HTR-8/SVneo (cell line): ENCODE results near the gene TSC1.

ENCODE experiments used
- DNase-seq: peaks from one replicate; pipeline ENCODE4 v3.0.0; 2011; ENCODE audit warnings: low spot score, mixed read lengths; ENCODE audit not compliant: insufficient read length
- FAIRE-seq: peaks from 2 replicates; lab custom pipeline; 2011; peaks lifted over from hg19 to GRCh38; lab: Jason Lieb, UNC

Gene TSC1

DNA sequence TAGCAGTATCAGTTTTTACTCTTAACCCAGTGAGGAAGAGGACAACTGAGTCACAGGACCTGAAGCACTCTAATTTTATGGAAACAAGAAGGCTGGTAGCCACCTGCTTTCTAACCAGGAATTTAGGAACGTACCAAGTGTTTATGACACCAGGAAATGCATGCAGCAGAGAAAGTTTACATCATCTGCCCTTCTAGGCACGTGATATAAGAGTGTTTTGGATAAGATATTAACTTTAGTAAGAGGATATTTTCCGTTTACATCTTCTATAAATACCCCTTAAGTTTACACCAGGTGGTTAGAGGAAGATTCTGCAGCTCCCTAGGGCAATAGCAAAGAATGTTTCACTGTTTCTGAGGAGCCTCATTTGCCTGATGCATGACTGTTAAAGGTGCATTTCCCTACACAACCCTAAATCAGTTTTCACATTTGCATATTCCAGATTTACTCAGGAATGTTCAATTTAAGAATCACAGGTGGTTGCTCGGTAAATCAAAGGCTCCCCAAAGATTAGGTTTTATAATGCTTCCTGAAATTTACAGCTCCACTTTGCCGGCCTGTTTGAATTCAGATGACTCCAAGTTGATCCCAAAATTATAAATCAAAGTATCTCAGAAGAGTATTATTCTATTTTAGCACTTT, 1.8 kb downstream of the TSC1 start:
- FAIRE-seq (no peak), DNase-seq (no peak)

DNA sequence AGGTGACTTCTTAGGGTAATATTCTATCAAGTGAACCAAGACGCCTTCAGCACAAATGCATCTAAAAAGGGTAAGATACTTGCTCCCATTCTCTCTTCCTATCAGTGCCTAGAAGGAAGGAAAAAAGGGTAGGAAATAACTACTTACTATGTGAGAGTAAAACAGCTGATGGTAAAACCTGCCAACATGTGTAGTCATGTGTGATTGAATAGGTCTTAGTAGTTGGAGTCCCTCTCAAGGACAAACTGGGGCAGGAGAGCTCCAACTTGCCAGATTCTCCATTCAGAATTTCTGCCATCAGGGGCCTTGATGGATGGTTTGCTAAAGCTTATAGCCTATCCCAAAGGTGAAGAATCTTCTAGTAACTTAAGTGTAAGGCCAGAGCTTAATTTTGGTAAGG, 5.2 kb downstream of the TSC1 start:
- DNase-seq (no peak), FAIRE-seq (no peak)

DNA sequence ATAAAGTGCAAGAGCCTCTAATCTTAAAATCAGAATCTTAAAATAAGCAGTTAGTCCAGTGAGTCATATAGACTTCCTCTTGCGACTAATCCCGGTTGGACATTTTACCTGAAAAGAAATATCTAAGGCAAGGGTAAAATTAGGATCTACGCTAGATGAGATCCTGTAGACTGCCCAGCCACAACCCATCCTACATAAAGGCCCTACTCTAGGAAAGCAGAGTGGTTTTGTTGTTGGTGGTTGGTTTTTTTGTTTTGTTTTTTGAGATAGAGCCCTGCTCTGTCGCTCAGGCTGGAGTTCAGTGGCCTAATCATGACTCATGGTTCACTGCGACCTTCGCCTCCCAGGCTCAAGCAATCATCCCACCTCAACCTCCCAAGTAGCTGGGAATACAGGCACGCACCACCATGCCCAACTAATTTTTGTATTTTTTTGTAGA, 6.9 kb downstream of the TSC1 start:
- FAIRE-seq (no peak), DNase-seq (no peak)

GRCh38 chr9:132935026-132935425, 9.4 kb downstream of the TSC1 start:
- no peak for DNase-seq
- no peak for FAIRE-seq

- FAIRE-seq (no peak), DNase-seq (no peak)
Observed at GRCh38 chr9:132931178-132931735, 13.2 kb downstream of the TSC1 start.

GRCh38 chr9:132927704-132928103, 16.7 kb downstream of the TSC1 start:
- FAIRE-seq: no peak
- no peak for DNase-seq

DNA sequence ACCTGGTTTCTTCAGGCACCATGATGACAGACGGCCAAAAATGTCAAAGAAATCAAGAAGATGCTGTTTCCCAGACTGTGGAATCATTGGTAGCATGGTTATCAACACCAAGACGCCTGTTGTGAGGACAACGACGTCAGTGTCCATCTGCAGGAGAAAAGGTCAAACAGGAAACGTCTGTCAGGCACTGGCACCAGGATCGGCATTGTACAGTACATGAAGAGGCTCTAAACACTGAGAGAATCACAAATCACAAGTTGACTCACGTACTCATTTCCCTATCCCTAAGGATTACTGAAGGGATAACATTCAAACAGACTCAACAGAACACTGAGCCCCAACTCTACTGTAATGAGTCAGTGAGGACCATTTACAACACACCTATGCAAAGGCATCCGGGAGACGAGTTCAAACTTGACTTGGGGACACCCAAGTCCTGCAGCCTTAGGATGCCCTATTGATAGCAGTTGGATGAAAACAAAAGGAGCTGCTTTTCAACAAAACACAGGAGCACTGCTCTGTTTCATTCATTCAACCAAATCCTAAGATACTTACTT, 21.0 kb downstream of the TSC1 start:
- no peak for FAIRE-seq

GRCh38 chr9:132919614-132920268, 24.7 kb downstream of the TSC1 start:
- no peak for FAIRE-seq
- no peak for DNase-seq

More for the DNA sequence above, 21.0 kb downstream of the TSC1 start:
- no peak for DNase-seq

DNA sequence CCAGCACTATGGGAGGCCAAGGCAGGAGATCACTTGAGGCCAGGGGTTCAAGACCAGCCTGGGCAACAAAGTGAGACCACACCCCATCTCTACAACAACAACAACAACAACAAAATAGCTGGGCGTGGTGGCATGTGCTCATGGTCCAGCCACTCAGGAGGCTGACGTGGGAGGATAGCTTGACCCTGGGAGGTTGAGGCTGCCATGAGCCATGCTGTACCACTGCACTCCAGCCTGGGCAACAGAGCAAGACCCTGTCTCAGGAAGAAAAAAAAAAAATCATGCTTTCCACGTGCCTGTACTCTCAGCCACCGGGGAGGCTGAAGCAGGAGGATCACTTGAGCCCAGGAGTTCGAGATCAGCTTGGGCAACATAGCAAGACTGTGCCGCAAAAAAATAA, 29.5 kb downstream of the TSC1 start:
- DNase-seq (no peak), FAIRE-seq (no peak)

GRCh38 chr9:132912131-132912530, 32.3 kb downstream of the TSC1 start:
- no peak for DNase-seq
- FAIRE-seq: no peak

DNA sequence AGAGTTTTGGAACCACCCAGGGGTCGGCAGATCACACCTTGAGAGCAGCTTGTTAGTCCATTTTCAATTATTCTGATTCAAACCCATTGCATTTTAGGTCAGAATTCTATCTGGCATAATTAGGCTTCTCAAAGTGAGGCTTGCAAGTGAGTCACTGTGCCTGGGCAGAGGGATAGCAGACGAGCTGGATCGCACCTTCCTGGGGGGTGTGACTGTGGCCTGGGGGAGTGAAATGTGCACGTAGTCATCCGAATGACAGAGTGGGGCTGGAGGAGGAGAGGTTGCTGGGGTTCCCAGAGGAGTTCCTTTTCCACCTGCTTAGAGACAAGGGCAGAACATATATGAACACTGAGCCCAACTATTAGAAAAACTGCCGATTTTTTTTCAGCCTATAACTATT, 34.0 kb downstream of the TSC1 start:
- FAIRE-seq (no peak), DNase-seq (no peak)

DNA sequence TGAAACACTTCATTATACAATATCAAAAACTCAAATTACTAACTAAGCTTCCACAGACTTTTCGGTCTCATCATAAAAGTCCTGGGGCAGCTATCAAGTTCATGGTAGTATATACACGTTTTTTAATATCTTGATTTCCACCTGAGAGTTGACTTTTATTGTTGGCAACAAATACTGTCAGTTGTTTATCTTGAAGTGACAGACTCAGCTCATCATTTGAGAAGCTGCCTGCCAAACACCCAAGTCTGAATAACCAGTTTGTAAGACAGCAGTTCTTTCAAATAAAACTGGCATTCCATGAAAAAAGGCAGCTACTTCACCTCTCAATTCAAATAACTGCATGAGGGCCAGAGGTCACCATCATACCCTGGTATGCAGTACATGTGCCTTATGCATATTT, 35.1 kb downstream of the TSC1 start:
- FAIRE-seq: no peak

GRCh38 chr9:132908635-132909034, 35.8 kb downstream of the TSC1 start:
- DNase-seq (no peak), FAIRE-seq (no peak)

More for the DNA sequence above, 35.1 kb downstream of the TSC1 start:
- DNase-seq: no peak

DNA sequence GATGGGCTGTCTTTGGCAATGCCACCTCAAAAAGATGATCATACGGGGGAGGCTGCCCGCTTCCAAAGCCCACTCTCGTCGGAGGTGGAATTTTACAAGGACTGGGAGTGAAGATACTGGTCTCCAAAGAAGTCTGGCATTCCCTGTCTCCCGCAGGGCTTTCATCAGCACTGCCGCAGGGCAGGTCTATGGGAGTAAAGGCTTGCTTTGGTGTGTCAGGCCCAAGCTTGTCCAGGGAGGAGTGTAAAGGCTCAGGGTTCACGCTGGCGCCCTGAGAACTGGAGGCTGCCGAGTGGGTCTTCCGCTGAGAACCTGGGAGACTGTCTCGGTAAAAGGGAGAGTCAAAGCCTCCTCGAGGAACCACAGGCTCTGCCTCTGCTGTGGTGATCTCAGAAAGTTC, 38.7 kb downstream of the TSC1 start:
- FAIRE-seq (no peak), DNase-seq (no peak)

DNA sequence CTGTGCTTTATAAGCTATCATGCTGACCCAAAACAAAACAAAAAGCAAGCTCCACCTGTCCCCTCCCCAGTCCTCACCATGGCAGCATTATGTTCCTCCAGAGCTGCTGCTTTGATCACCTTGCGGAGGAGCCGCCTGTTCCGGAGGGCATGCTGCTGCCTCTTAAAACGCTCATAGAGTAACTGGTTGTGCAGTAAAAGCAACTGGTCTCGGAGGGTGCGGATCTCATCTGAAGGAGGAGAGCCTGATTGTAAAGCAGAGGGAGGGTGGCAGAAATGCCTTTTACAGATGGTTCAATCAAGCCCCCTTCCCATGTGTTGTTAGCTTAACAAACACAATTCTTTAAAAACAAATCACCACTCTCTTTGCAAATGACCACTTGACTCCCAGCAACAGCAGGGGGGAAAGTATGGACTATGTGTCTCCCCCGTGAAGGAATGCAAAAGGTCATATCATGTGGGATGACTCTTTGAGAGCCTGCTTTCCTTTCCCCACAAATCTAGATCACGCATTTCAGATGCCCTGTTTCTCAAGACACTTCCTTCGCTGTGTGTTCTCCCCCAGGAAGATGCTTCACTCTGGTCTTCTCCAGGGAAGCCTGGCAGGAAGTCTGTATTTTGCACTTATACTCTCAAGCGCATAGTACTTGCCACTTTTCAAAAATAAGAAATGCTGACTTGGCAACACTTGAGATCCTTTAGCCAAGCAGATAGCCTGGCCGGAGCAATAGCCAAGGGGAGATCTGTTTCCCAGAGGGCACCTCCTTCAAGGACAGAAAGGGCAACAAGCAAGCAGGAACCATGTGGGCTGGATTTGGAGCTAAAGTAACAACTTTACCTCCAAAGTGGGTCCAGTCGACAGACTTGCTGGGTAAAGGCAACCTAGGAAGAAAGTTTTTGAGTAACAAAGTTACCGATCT, 40.6 kb downstream of the TSC1 start:
- FAIRE-seq (no peak), DNase-seq (no peak)

DNA sequence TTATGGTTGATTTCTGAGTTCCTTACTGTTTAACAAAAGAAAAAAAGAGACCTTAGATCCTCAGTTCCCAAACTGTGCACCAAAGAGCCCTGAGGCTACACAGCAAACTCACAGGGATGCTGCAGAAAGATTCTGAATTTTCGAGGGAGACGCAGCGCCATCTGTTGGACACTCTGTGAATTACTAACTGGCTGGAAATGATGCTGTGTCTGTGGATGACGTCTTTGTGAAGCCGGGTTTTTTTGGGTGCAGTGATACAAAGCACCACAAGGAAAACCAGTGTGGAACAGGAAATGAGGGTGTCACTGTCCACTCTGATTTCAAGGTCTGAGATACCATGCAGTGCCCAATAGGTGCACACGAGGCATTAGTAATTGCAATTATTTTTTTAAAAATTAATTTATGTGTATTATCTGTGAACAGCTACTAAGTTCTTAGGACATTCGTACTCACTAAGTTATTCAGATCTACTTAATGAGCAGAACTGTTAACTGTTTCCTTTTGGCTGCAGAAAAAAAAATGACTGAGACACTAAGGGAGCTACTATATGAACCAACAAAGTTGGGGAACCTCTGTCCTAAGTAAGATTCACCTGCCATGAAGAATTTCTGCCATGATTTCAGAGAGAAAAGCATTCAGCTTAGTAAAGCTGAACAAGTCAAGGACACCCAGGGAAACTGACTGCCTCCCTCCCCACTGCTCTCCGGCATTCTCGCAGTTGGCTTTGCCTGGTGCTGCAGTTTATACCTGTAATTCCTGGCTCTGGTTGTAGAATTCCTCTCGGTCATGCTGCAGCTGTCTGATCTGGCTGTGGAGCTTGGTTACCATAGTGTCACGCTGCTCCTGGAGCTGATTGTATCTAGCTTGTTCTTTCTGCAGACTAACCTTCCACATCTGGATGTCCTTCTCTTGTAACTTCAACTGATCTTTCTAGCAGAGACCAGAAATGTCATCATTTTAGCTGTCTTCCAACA, 42.3 kb downstream of the TSC1 start:
- DNase-seq (peak; percentile 81), FAIRE-seq (no peak)

- FAIRE-seq (no peak), DNase-seq (no peak)
Observed at GRCh38 chr9:132898051-132898450, 46.4 kb downstream of the TSC1 start.

DNA sequence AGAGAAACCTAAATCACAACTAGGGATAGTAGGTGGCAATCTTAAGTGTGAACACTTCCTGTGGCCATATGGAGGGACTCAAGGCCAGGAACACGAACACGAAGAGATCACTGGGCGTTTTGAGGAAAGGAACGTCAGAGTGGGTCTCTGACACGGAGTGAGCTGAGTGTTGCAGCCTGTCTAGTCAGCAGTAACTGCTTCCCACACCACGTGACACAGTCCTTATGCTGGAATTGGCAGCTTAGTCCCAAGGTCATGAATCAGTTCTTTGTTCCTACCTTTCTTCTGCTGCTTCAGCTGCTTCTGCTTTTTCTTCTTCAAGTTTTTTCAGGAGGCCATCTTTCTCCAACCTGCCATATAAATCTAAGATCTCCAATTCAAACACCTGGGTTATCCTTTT, 47.5 kb downstream of the TSC1 start:
- FAIRE-seq (no peak), DNase-seq (no peak)

GRCh38 chr9:132896264-132896663, 48.2 kb downstream of the TSC1 start:
- FAIRE-seq (no peak), DNase-seq (no peak)
